NCI-H2196 (cell line): ENCODE results near the gene OPRM1.

Experiments
- DNase-seq: peaks from one replicate; lab custom pipeline; 2025; ENCODE audit not compliant: unreplicated experiment; lab: John Stamatoyannopoulos, UW

The OPRM1 gene

GRCh38 chr6:154276810-154277628 lies 238.0 kb downstream of the OPRM1 start:
- peak; percentile 55 for DNase-seq

- DNase-seq: no peak
Observed at GRCh38 chr6:154277629-154278017, 238.6 kb downstream of the OPRM1 start.

GRCh38 chr6:154280521-154280920 lies 241.5 kb downstream of the OPRM1 start:
- DNase-seq: no peak

GRCh38 chr6:154284313-154284853 lies 245.3 kb downstream of the OPRM1 start:
- DNase-seq: no peak

GRCh38 chr6:154285826-154286225 lies 246.8 kb downstream of the OPRM1 start:
- no peak for DNase-seq

- DNase-seq: peak; percentile 34
Observed at GRCh38 chr6:154289818-154290508, 250.9 kb downstream of the OPRM1 start.

GRCh38 chr6:154292066-154292465 lies 253.0 kb downstream of the OPRM1 start:
- DNase-seq: no peak

GRCh38 chr6:154292855-154293519 lies 253.9 kb downstream of the OPRM1 start:
- DNase-seq: no peak

GRCh38 chr6:154295733-154296132 lies 256.7 kb downstream of the OPRM1 start:
- no peak for DNase-seq
